HepG2 (cell line): ENCODE data around the gene ARHGDIA. TPM values are rescaled to one million over a fixed set of nuclear protein-coding genes. Genes with fewer than 3 reads are reported as not detected.

Experiments used
- ATF7-NPFF ChIP-seq: sonication (generic); formaldehyde crosslinking; IDR thresholded peaks from 2 replicates; pipeline ENCODE4 v1.8.1; 2023; ENCODE audit warnings: mild to moderate bottlenecking, low read depth, missing genetic modification reagents, moderate library complexity
- BHLHE40 ChIP-seq: IDR thresholded peaks from 2 replicates; pipeline ENCODE4 v1.6.1; 2011; ENCODE audit warnings: low read length, improper control_type of control experiment
- CBX2 ChIP-seq, 2 experiments: fragments of 200-600 bp in 1 of 2; sonication (generic); formaldehyde crosslinking in 1 of 2; IDR thresholded peaks; 2 replicates each; pipeline versions ENCODE4 v1.7.0 to v1.8.1; 2018 to 2022; ENCODE audit warnings: low read depth in 2 of 2, low read length in 1 of 2, mild to moderate bottlenecking in 1 of 2, missing genetic modification reagents in 1 of 2
- DMAP1 ChIP-seq: IDR thresholded peaks from 2 replicates; pipeline ENCODE4 v1.6.1; 2016
- E2F2 ChIP-seq: sonication (generic); formaldehyde crosslinking; IDR thresholded peaks from 2 replicates; pipeline ENCODE4 v1.4.0; 2020; ENCODE audit warnings: missing genetic modification reagents, borderline replicate concordance
- E2F5 ChIP-seq: sonication (generic); formaldehyde crosslinking; conservative IDR thresholded peaks from 2 replicates; pipeline ENCODE4 v1.4.0; 2020; ENCODE audit warnings: missing genetic modification reagents
- EHMT2 ChIP-seq: fragments of 200-600 bp; sonication (generic); IDR thresholded peaks from 2 replicates; pipeline ENCODE4 v1.7.0; 2017; ENCODE audit warnings: antibody characterized with exemption, low read depth, low read length, borderline replicate concordance
- GATA4 ChIP-seq: sonication (generic); IDR thresholded peaks from 2 replicates; pipeline ENCODE4 v1.6.1; 2016; ENCODE audit warnings: antibody characterized with exemption, low read depth, borderline replicate concordance
- GPN1 ChIP-seq: sonication (generic); formaldehyde crosslinking; IDR thresholded peaks from 2 replicates; pipeline ENCODE4 v1.5.1; 2020; ENCODE audit warnings: missing genetic modification reagents, borderline replicate concordance
- KLF6 ChIP-seq: IDR thresholded peaks from 2 replicates; pipeline ENCODE4 v1.8.0; 2016; ENCODE audit warnings: missing biosample characterization, missing genetic modification reagents
- MIER2 ChIP-seq: IDR thresholded peaks from 2 replicates; pipeline ENCODE4 v1.6.1; 2016; ENCODE audit warnings: missing biosample characterization, missing genetic modification reagents
- MLXIP ChIP-seq: sonication (generic); formaldehyde crosslinking; IDR thresholded peaks from 2 replicates; pipeline ENCODE4 v1.9.0; 2021; ENCODE audit warnings: missing genetic modification reagents, borderline replicate concordance
- RBAK ChIP-seq: sonication (generic); formaldehyde crosslinking; IDR thresholded peaks from 2 replicates; pipeline ENCODE4 v1.5.1; 2020; ENCODE audit warnings: mild to moderate bottlenecking, missing genetic modification reagents
- SMARCC2 ChIP-seq: fragments of 450-650 bp; IDR thresholded peaks from 2 replicates; pipeline ENCODE4 v1.6.1; 2017; ENCODE audit warnings: antibody characterized with exemption, mild to moderate bottlenecking
- SMYD3 ChIP-seq: sonication (generic); formaldehyde crosslinking; IDR thresholded peaks from 2 replicates; pipeline ENCODE4 v1.8.1; 2023; ENCODE audit warnings: mild to moderate bottlenecking, missing genetic modification reagents
- SRSF1 ChIP-seq: fragments of 200-400 bp; formaldehyde crosslinking; optimal IDR thresholded peaks from 2 replicates; pipeline ENCODE3; 2017; ENCODE audit warnings: mild to moderate bottlenecking, low read depth, low read length, moderate library complexity
- TFE3 ChIP-seq: IDR thresholded peaks from 2 replicates; pipeline ENCODE4 v1.6.1; 2016
- ZC3H13 ChIP-seq: sonication (generic); formaldehyde crosslinking; IDR thresholded peaks from 2 replicates; pipeline ENCODE4 v1.8.1; 2023; ENCODE audit warnings: mild to moderate bottlenecking, missing genetic modification reagents, moderate library complexity
- ZNF251 ChIP-seq: sonication (generic); formaldehyde crosslinking; IDR thresholded peaks from 2 replicates; pipeline ENCODE4 v1.9.0; 2021; ENCODE audit warnings: mild to moderate bottlenecking, missing genetic modification reagents
- ZNF253 ChIP-seq: sonication (generic); formaldehyde crosslinking; IDR thresholded peaks from 2 replicates; pipeline ENCODE4 v1.8.0; 2022; ENCODE audit warnings: mild to moderate bottlenecking, missing genetic modification reagents, borderline replicate concordance
- ZNF280B ChIP-seq: sonication (generic); formaldehyde crosslinking; IDR thresholded peaks from 2 replicates; pipeline ENCODE4 v1.5.0; 2020; ENCODE audit warnings: missing genetic modification reagents, mild to moderate bottlenecking, borderline replicate concordance
- polyA plus RNA-seq, 8 experiments: library from polyadenylated mRNA; depleted of rRNA in 3 of 8; stranded (reverse) in 7 of 8; unstranded in 1 of 8; fragments of >200 nt; fragmentation: Illumina TruSeq in 4 of 8; extraction: Trizol in 4 of 8; gene quantifications; 2 replicates each; pipeline versions ENCODE4 v1.2.1 to v1.2.3, GENCODE V29; 2011 to 2016; ENCODE audit warnings: low read depth in 4 of 8, missing spikeins in 1 of 8, mixed read lengths in 1 of 8; ENCODE audit not compliant: insufficient read depth in 1 of 8
- total RNA-seq, 5 experiments: library from RNA; depleted of rRNA; stranded (reverse); fragments of >200 nt; fragmentation: Illumina TruSeq; extraction: Trizol; gene quantifications; 2 replicates each; pipeline ENCODE4 v1.2.3, GENCODE V29; 2016; ENCODE audit warnings: low read depth in 1 of 5

Gene ARHGDIA
- total and polyA plus RNA-seq, 2 of the 13 experiments (the other 11 are each of a cell fraction or from before 2014, with no cell fraction given) = 40.0 to 64.0 TPM

GRCh38 chr17:81902653-81903414 is 31.7 kb upstream of the ARHGDIA start (continued):
- TF ChIP-seq ZNF253 (CRISPR knock-in tag) = no peak
- no peak for TF ChIP-seq RBAK (CRISPR knock-in tag)
- 0 out of 2 replicates have a peak, but pooled peaks have one; percentile 19 for TF ChIP-seq GATA4
- TF ChIP-seq EHMT2 = no peak
- TF ChIP-seq MIER2 (CRISPR knock-in tag) = no peak
- no peak; the same call in none of the 2 replicates for TF ChIP-seq ATF7-NPFF (CRISPR knock-in tag)
- no peak for TF ChIP-seq GPN1 (CRISPR knock-in tag)
- TF ChIP-seq E2F5 = no peak; the same call in 1 of the 2 replicates
- no peak; the same call in 1 of the 2 replicates for TF ChIP-seq MLXIP (CRISPR knock-in tag)
- TF ChIP-seq E2F2 (CRISPR knock-in tag) = no peak; the same call in 1 of the 2 replicates
- peak; percentile 12 for TF ChIP-seq SRSF1
- TF ChIP-seq CBX2 (IDR thresholded peaks at IDR 0.05; ENCODE audit: low read depth, low read length) = no peak
- 0 out of 2 replicates have a peak, but pooled peaks have one; percentile 46 for TF ChIP-seq CBX2 (CRISPR knock-in tag; IDR thresholded peaks at IDR 0.05; ENCODE audit: low read depth)
- 0 out of 2 replicates have a peak, but pooled peaks have one; percentile 50 for TF ChIP-seq ZNF280B (CRISPR knock-in tag)
- TF ChIP-seq ZC3H13 (CRISPR knock-in tag) = peak; percentile 96
- TF ChIP-seq ZNF251 = no peak
- 0 out of 2 replicates have a peak, but pooled peaks have one; percentile 44 for TF ChIP-seq KLF6 (CRISPR knock-in tag)
- no peak for TF ChIP-seq SMYD3 (CRISPR knock-in tag)
- no peak for TF ChIP-seq TFE3 (CRISPR knock-in tag)
- TF ChIP-seq BHLHE40 = no peak
- TF ChIP-seq SMARCC2 = no peak
- no peak for TF ChIP-seq DMAP1
